GM23338 (cell line): ENCODE data around the gene EREG. TPM values are rescaled to one million over a fixed set of nuclear protein-coding genes. Genes with fewer than 3 reads are reported as not detected.

Experiments used
- ATAC-seq: fragments of 200-7000 bp; cut with Tn5 transposase; 3 replicates; pipeline ENCODE4 v1.9.1; 2020
- DNase-seq: peaks from one replicate; pipeline ENCODE4 v3.0.0-alpha.2; 2015; ENCODE audit warnings: low spot score
- H2AFZ ChIP-seq: fragments of 200-600 bp; sonication (generic); 2 replicates; pipeline ENCODE4 v1.8.0; 2016; ENCODE audit warnings: antibody characterized with exemption, mild to moderate bottlenecking, moderate library complexity
- H3F3A ChIP-seq: fragments of 200-600 bp; sonication (generic); replicated peaks from 2 replicates; pipeline ENCODE4 v1.8.0; 2017; ENCODE audit warnings: antibody characterized with exemption, mixed run types, low read depth
- H3K27ac ChIP-seq: fragments of 200-600 bp; sonication (generic); 2 replicates; pipeline ENCODE4 v1.6.1; 2016; ENCODE audit warnings: low read depth
- H3K27me3 ChIP-seq: fragments of 200-600 bp; sonication (generic); 2 replicates; pipeline ENCODE4 v1.8.0; 2016; ENCODE audit warnings: mild to moderate bottlenecking, mixed run types, moderate library complexity; ENCODE audit not compliant: insufficient read depth
- H3K36me3 ChIP-seq: fragments of 200-600 bp; sonication (generic); 2 replicates; pipeline ENCODE4 v1.8.0; 2016; ENCODE audit warnings: mild to moderate bottlenecking; ENCODE audit not compliant: insufficient read depth
- H3K4me1 ChIP-seq: fragments of 200-600 bp; sonication (generic); 2 replicates; pipeline ENCODE4 v1.8.0; 2016; ENCODE audit warnings: mild to moderate bottlenecking, moderate library complexity; ENCODE audit not compliant: insufficient read depth
- H3K4me2 ChIP-seq: fragments of 200-600 bp; sonication (generic); 2 replicates; pipeline ENCODE4 v1.7.1; 2017; ENCODE audit warnings: mixed run types
- H3K4me3 ChIP-seq: fragments of 200-600 bp; sonication (generic); 2 replicates; pipeline ENCODE4 v1.6.1; 2016; ENCODE audit warnings: mixed run types
- H3K79me2 ChIP-seq: fragments of 200-600 bp; sonication (generic); replicated peaks from 2 replicates; pipeline ENCODE4 v1.8.0; 2017; ENCODE audit warnings: mild to moderate bottlenecking; ENCODE audit not compliant: insufficient read depth
- H3K9me2 ChIP-seq: fragments of 200-600 bp; sonication (generic); 2 replicates; pipeline ENCODE4 v1.8.0; 2017; ENCODE audit not compliant: insufficient read depth
- H4K20me1 ChIP-seq: fragments of 200-600 bp; sonication (generic); replicated peaks from 2 replicates; pipeline ENCODE4 v1.8.0; 2017; ENCODE audit warnings: mild to moderate bottlenecking; ENCODE audit not compliant: insufficient read depth
- H3K27ac Mint-ChIP-seq: 2 replicates; pipeline ENCODE4 v1.8.0; 2020; ENCODE audit warnings: inconsistent platforms, mild to moderate bottlenecking, moderate library complexity, mixed read lengths
- H3K27me3 Mint-ChIP-seq: 3 replicates; pipeline ENCODE4 v1.8.0; 2022; ENCODE audit warnings: low read depth, mild to moderate bottlenecking, moderate library complexity, mixed read lengths, inconsistent platforms; ENCODE audit not compliant: insufficient read depth, poor library complexity
- H3K36me3 Mint-ChIP-seq: 3 replicates; pipeline ENCODE4 v1.8.0; 2021; ENCODE audit warnings: low read depth, mild to moderate bottlenecking, inconsistent platforms, moderate library complexity, mixed read lengths
- H3K4me1 Mint-ChIP-seq: 3 replicates; pipeline ENCODE4 v1.8.0; 2020; ENCODE audit warnings: mild to moderate bottlenecking, inconsistent platforms, mixed read lengths
- H3K4me3 Mint-ChIP-seq: 3 replicates; pipeline ENCODE4 v1.8.0; 2021; ENCODE audit warnings: moderate library complexity, mild to moderate bottlenecking, inconsistent platforms, mixed read lengths
- H3K9me3 Mint-ChIP-seq: 3 replicates; pipeline ENCODE4 v1.8.0; 2020; ENCODE audit warnings: moderate library complexity, mild to moderate bottlenecking, inconsistent platforms, mixed read lengths
- CREB1 ChIP-seq: fragments of 250-450 bp; sonication (Bioruptor Pico); IDR thresholded peaks from 2 replicates; pipeline ENCODE4 v1.5.0; 2020; ENCODE audit warnings: low read depth, mild to moderate bottlenecking, moderate library complexity
- CTCF ChIP-seq, 2 experiments: fragments of 200-600 bp in 1 of 2; sonication (generic) in 1 of 2; conservative IDR thresholded peaks; 2 replicates each; pipeline versions ENCODE4 v1.5.1 to v1.6.1; 2016 to 2017; ENCODE audit warnings: antibody characterized with exemption in 2 of 2, low read depth in 2 of 2, mild to moderate bottlenecking in 2 of 2, moderate library complexity in 1 of 2
- ETS1 ChIP-seq: IDR thresholded peaks from 2 replicates; pipeline ENCODE4 v1.6.1; 2016; ENCODE audit warnings: antibody characterized with exemption
- EZH2 ChIP-seq: fragments of 200-600 bp; sonication (generic); IDR thresholded peaks from one replicate; pipeline ENCODE4 v1.8.0; 2017; ENCODE audit warnings: antibody characterized with exemption, mild to moderate bottlenecking, low read depth; ENCODE audit not compliant: unreplicated experiment
- EZH2phosphoT487 ChIP-seq: fragments of 200-600 bp; sonication (generic); IDR thresholded peaks from one replicate; pipeline ENCODE4 v1.8.1; 2018; ENCODE audit warnings: antibody characterized with exemption; ENCODE audit not compliant: unreplicated experiment
- JUNB ChIP-seq: IDR thresholded peaks from one replicate; pipeline ENCODE4 v1.6.1; 2016; ENCODE audit warnings: antibody characterized with exemption; ENCODE audit not compliant: unreplicated experiment
- NANOG ChIP-seq: IDR thresholded peaks from 2 replicates; pipeline ENCODE4 v1.6.1; 2016; ENCODE audit warnings: antibody characterized with exemption, borderline replicate concordance
- POLR2AphosphoS5 ChIP-seq: IDR thresholded peaks from 2 replicates; pipeline ENCODE4 v1.6.1; 2016; ENCODE audit warnings: antibody characterized with exemption, low read depth
- REST ChIP-seq: IDR thresholded peaks from one replicate; pipeline ENCODE4 v1.6.1; 2018; ENCODE audit warnings: antibody characterized with exemption; ENCODE audit not compliant: unreplicated experiment
- STAT1 ChIP-seq: IDR thresholded peaks from one replicate; pipeline ENCODE4 v1.6.1; 2016; ENCODE audit warnings: antibody characterized with exemption; ENCODE audit not compliant: unreplicated experiment
- ZNF114 ChIP-seq: fragments of 250-450 bp; sonication (Bioruptor Pico); IDR thresholded peaks from 2 replicates; pipeline ENCODE4 v1.5.0; 2020; ENCODE audit warnings: mild to moderate bottlenecking, moderate library complexity
- ZNF331 ChIP-seq: fragments of 250-450 bp; sonication (Bioruptor Pico); IDR thresholded peaks from 2 replicates; pipeline ENCODE4 v1.5.0; 2020; ENCODE audit warnings: low read depth, mild to moderate bottlenecking, moderate library complexity
- ZNF462 ChIP-seq: fragments of 250-450 bp; sonication (Bioruptor Pico); IDR thresholded peaks from 2 replicates; pipeline ENCODE4 v1.5.0; 2020; ENCODE audit warnings: mild to moderate bottlenecking, moderate library complexity
- polyA plus RNA-seq: library from polyadenylated mRNA; unstranded; fragments of >200 nt; fragmentation: Nextera tagmentation; extraction: Ambion mirVana; gene quantifications from 2 replicates; pipeline ENCODE4 v1.2.1, GENCODE V29; 2016
- total RNA-seq: library from RNA; depleted of rRNA; stranded (reverse); fragments of >200 nt; shearing (Covaris generic); gene quantifications from 2 replicates; pipeline ENCODE4 v1.2.3, GENCODE V29; 2014

The EREG gene
- total and polyA plus RNA-seq, 2 experiments from 2014 or later, result not detected

- ATAC-seq, result no peak
- H3K4me1 Mint-ChIP-seq, result peaks cover 9% of the 10 kb centered on the region; the same call in 2 of the 3 replicates
- Histone ChIP-seq H3K36me3 (no peaks in the 10 kb centered on the region), H3K4me1 (peaks cover 7% of the 10 kb centered on the region), H2AFZ (no peak overlapping the region), H3K79me2 (no peaks in the 10 kb centered on the region), H3K9me2 (no peaks in the 10 kb centered on the region), H3K27me3 (peaks cover 28% of the 10 kb centered on the region), H3F3A (no peaks in the 10 kb centered on the region), H4K20me1 (no peaks in the 10 kb centered on the region), H3K4me3 (no peak overlapping the region; the same call in 1 of the 2 replicates), H3K27ac (no peak overlapping the region), H3K4me2 (peak overlapping the region; percentile 89)
- TF ChIP-seq STAT1, result no peak
- no peak for TF ChIP-seq CREB1 (CRISPR knock-in tag)
- TF ChIP-seq REST, result no peak
- TF ChIP-seq EZH2, result no peak
- TF ChIP-seq CTCF (conservative IDR thresholded peaks at IDR 0.05; ENCODE audit: low read depth in 2 of 2), result no peak
- TF ChIP-seq ZNF114, result no peak
- TF ChIP-seq EZH2phosphoT487, result no peak
- no peak for TF ChIP-seq JUNB
- TF ChIP-seq ZNF331 (CRISPR knock-in tag), result no peak
- no peak for TF ChIP-seq POLR2AphosphoS5
- no peak for TF ChIP-seq ETS1
- no peak for TF ChIP-seq ZNF462 (CRISPR knock-in tag)
- TF ChIP-seq NANOG, result no peak
- no peak overlapping the region for H3K27ac Mint-ChIP-seq
- H3K9me3 Mint-ChIP-seq, result no peaks in the 10 kb centered on the region
- no peaks in the 10 kb centered on the region for H3K36me3 Mint-ChIP-seq
- peaks cover 15% of the 10 kb centered on the region for H3K27me3 Mint-ChIP-seq
- no peak for DNase-seq
- no peak overlapping the region for H3K4me3 Mint-ChIP-seq
Measured at GRCh38 chr4:74366367-74366911, 1.5 kb downstream of the EREG start.
